Smooth muscle cell of the brain vasculature (primary cell): ENCODE measurements around the gene CCNA2.

Experiments used
- DNase-seq: peaks from one replicate; pipeline ENCODE4 v3.0.0-alpha.2; 2012; ENCODE audit warnings: low read depth, low spot score

Gene CCNA2

GRCh38 chr4:121776610-121777401, 46.9 kb downstream of the CCNA2 start:
- no peak for DNase-seq

- DNase-seq, result no peak
These were observed 49.8 kb downstream of the CCNA2 start for GRCh38 chr4:121773883-121774282.

- DNase-seq, result no peak
These were observed 51.8 kb downstream of the CCNA2 start for GRCh38 chr4:121771869-121772268.

GRCh38 chr4:121769341-121769740, 54.3 kb downstream of the CCNA2 start:
- DNase-seq, result no peak

GRCh38 chr4:121767166-121767565, 56.5 kb downstream of the CCNA2 start:
- DNase-seq, result no peak
